Stimulated activated CD8-positive, alpha-beta memory T cell treated with anti-CD3 and anti-CD28 coated beads, Interleukin-4, amount 100 ng/mL, for 4 hours (primary cell): ENCODE results near the gene RASD2.
A peak's percentile ranks its signal among the peaks of the same experiment; 100 is the strongest.

Source experiments
- DNase-seq, 2 donors: peaks; one replicate each; pipeline ENCODE4 v3.0.0-alpha.2; 2020; ENCODE audit warnings: low read depth in 2 of 2, low spot score in 1 of 2

Gene RASD2

GRCh38 chr22:35539910-35540594, 579 bp upstream of the RASD2 start:
- DNase-seq, result peak; percentile 13 to 52

GRCh38 chr22:35541254-35541748, 670 bp downstream of the RASD2 start:
- no peak for DNase-seq

DNA sequence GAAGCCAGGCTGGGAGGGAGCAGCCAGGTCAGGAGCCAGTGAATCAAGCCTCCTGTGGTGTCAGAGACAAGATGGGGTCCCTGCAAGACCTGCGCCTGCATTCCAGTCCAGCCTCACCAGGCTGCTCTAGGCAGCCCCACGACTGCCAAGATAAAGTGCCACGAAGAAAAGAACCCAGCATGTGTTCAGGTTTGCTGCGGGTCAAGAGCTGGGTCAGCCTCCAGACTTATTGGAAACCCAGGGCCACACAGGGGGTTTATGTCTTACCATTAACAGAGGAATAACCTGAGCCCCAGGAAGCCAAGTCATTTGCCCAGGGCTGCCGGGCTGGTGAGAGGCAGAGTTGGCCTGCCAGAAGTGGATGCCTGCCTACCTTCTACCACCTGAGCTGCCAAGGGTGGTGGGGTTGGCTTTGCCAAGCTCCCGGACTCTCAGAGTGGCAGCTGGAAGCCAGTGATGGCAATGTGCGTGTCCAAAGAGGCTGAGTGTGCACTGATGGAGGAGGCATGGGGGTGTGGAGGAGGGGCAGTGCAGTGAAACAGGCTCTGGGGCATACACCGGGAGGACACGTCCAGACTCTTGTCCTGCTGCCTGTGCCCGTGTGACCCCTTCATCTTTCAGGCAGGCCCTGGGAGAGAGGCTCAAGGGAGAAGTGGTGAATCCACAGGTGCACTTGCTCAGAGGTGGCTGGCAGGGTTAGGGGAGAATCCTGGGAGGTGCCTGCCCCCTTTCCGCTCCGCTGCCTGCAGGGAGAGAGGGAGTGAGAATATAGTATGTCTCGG, 1.7 kb downstream of the RASD2 start:
- no peak for DNase-seq

- DNase-seq, result no peak
These were observed 2.4 kb downstream of the RASD2 start for GRCh38 chr22:35542939-35543516.

GRCh38 chr22:35543702-35544101, 3.1 kb downstream of the RASD2 start:
- DNase-seq, result no peak

DNA sequence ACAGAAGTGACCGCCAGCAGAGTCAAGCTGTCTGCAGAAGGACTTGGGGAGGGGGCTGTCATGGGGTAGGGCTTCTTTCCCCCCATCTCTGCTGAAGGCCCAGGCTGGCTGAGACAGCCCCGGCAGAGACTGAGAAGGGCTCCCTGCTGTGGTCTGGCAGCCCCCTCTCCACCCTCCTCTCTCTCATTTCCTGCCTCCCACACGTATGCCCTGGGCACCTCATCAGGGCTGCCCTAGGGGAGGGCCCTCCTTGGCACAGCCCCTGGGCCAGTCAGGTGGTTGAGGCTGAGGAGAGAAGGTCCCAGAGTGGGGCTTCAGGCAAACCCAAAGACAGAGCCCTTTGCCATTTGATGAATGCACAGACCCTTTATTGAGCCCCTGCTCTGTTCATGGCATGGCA, 3.6 kb downstream of the RASD2 start:
- DNase-seq, result no peak

DNA sequence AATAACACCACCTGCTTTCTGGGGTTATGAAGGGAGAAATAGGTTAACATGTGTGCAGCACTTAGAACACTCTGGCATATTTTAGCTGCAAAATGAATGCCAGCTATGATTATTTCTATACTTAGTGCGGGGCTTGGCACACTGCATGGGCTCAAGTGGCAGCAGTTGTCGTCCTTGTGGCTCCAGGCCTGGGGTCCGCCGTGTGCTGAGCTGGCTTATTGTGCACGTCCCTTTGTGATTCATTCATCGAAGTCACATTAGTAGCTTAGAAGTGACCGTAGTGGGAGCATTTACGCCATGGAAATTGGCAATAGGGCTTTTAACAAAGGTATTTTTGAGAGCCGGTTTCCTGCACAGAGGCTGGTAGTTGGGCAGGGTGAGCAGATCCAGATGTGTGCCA, 4.2 kb downstream of the RASD2 start:
- no peak for DNase-seq

DNA sequence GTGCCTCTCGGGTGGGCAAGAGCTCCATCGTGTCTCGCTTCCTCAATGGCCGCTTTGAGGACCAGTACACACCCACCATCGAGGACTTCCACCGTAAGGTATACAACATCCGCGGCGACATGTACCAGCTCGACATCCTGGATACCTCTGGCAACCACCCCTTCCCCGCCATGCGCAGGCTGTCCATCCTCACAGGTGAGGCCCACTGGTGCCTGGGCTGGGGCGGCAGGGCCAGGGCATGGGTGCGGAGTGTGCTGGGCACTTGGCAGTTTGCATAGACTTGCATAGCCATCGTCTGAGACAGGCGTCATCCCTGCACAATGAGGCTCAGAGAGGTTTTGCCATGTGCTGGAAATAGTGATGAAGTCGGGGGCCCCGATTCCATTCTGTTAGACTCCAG, 6.3 kb downstream of the RASD2 start:
- no peak for DNase-seq

DNA sequence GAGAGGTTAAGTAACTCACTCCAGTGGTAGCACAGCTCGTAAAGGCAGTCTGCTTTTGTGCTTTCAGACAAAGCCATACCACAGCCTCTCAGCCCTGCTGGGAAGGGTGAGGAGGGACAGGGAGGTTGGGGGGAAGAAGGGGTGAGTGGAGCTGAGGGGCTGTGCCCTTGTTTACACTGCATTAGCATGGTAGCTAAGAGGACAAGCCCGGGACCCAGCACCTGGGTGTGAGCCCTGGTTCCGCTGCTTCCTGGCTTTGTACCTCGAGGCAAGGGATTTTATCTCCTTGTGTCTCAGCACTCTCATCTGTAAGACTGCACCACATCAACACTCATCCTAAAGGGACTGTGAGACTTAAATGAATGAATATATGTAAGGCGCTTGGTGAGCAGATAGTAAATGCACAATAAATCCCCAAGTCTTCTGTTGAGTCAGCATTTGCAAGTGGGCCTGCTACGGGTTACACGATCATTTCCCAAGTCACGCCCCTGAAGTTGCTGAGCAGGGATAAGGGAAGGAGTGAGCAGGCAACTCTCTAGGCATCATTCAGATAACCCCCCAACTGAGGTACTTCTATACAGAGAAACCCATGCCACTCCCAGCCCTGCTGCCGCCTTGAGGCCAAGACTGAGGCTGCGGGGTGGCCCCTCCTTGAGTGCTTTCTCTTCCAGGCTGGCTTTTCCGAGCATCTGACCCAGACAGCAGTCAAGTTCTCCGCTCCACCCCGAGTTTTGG, 7.5 kb downstream of the RASD2 start:
- no peak for DNase-seq

DNA sequence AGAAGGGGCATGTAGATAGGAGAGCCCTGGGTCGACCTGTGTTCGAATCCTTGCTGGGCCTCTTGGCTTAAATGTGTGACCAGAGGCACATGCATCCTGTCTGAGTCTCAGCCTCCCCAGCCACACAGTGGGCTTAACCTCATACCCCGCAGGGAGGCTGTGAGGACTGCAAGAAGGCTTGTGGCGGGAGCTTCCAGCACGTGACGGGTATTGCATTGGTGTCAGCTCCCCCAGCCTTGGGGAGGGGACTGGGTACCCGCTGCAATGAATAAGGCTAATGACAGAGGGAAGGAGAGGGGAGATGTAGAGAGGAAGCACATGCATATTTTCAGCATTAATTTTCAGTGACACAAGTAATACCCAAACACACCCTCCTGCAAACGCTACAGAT, 8.1 kb downstream of the RASD2 start:
- no peak for DNase-seq

DNA sequence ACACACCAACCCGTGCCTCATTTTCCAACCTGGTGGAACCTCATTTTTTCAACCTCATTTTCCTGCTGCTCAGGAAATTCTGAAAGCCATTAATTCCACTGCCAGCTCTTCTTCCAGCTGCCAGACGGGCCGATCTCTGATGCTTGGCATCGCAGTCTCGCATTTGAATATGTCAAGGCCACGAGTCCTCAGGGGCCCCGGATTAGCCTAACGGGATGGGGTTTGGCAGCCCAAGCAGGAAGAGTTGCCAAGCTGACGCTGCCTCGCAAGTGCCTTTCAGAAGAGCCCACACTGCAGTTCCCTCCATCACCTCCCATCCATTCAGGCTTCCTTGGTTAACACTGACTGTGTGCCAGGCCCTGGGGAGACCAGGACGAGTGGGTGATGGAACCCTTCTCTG, 8.7 kb downstream of the RASD2 start:
- no peak for DNase-seq

DNA sequence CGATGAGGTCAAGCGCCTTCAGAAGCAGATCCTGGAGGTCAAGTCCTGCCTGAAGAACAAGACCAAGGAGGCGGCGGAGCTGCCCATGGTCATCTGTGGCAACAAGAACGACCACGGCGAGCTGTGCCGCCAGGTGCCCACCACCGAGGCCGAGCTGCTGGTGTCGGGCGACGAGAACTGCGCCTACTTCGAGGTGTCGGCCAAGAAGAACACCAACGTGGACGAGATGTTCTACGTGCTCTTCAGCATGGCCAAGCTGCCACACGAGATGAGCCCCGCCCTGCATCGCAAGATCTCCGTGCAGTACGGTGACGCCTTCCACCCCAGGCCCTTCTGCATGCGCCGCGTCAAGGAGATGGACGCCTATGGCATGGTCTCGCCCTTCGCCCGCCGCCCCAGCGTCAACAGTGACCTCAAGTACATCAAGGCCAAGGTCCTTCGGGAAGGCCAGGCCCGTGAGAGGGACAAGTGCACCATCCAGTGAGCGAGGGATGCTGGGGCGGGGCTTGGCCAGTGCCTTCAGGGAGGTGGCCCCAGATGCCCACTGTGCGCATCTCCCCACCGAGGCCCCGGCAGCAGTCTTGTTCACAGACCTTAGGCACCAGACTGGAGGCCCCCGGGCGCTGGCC, 11.0 kb downstream of the RASD2 start:
- DNase-seq, result no peak

- peak; percentile 37 to 57 for DNase-seq
These were observed 11.7 kb downstream of the RASD2 start for GRCh38 chr22:35552196-35552842.

- no peak for DNase-seq
These were observed 12.2 kb downstream of the RASD2 start for GRCh38 chr22:35552846-35553245.

- no peak for DNase-seq
These were observed 12.7 kb downstream of the RASD2 start for GRCh38 chr22:35553341-35553740.

GRCh38 chr22:35554297-35554845, 13.7 kb downstream of the RASD2 start:
- DNase-seq, result no peak

GRCh38 chr22:35555483-35555890, 14.9 kb downstream of the RASD2 start:
- DNase-seq, result no peak

DNA sequence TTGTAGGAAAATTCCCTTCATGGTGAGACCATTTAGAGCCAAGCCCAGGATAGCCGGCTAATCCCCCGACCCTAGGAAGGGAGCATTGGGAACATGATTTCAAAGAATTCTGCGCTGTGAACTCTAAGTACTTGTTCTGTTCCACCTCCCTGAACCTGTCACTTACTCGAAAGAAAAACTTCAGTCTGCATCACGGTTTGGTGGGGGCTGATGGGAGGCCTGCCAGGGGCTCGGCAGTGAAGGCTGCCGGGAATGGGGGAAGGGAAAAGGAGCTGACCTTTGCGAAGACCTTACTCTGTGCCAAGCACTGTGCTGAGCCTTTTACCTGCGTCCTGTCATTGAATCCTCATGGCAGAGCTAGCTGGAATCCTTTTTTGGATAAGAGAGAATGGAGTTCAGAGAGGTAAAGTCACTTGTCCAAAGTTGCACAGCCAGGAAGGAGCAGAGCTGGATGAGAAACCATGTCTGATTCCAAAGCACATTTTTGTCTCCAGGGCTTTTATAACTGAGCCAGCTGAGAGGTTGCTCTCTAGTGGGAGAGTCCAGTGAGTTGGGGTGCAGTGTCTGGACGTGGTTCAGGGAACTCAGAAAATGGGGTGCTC, 15.4 kb downstream of the RASD2 start:
- no peak for DNase-seq

- DNase-seq, result no peak
These were observed 16.0 kb downstream of the RASD2 start for GRCh38 chr22:35556666-35557065.

- DNase-seq, result no peak
These were observed 17.4 kb downstream of the RASD2 start for GRCh38 chr22:35558031-35558430.
